ENCODE measurements around the gene ZNF891. TPM values are rescaled to one million over a fixed set of nuclear protein-coding genes. Genes with fewer than 3 reads are reported as not detected.

The ZNF891 gene
- polyA plus RNA-seq, 4 donors: under 0.01 to 2.9 (median 0.39) TPM

GRCh38 chr12:133081159-133081780, 48.8 kb downstream of the ZNF891 start:
- peak overlapping the region; percentile 93 to 96 (median 94) for H3K27ac ChIP-seq (ENCODE audit: low read depth in 1 of 3, low read length in 2 of 3)
- peaks cover 0 to 60% of the 10 kb centered on the region in 2 donors for H3K9me3 ChIP-seq (ENCODE audit: control insufficient read depth in 2 of 2, insufficient read depth in 1 of 2, low read depth in 1 of 2, low read length in 1 of 2)
- WGBS, 3 donors: 24 to 31% (median 29%) methylated on average over 17 of the region's 17 CpGs
- no peak for DNase-seq
- no peaks in the 10 kb centered on the region for H3K27me3 ChIP-seq (ENCODE audit: control insufficient read depth in 3 of 3, insufficient read depth in 3 of 3, low read length in 3 of 3)
- peak overlapping the region; percentile 86 to 90 (median 88) for H3K4me3 ChIP-seq (ENCODE audit: low read depth in 1 of 3, low read length in 3 of 3)
- H3K4me1 ChIP-seq (ENCODE audit: control insufficient read depth in 3 of 3, insufficient read depth in 2 of 3, low read depth in 1 of 3, low read length in 2 of 3): peaks cover 0 to 6% (median 2%) of the 10 kb centered on the region in 3 donors
- no peak for FAIRE-seq
- peaks cover 16 to 27% (median 25%) of the 10 kb centered on the region in 3 donors for H3K36me3 ChIP-seq (ENCODE audit: control insufficient read depth in 3 of 3, insufficient read depth in 2 of 3, low read depth in 1 of 3, low read length in 3 of 3)

GRCh38 chr12:133080368-133081158, 49.5 kb downstream of the ZNF891 start, which contains the start of gene ZNF140:
Gene ZNF140 (plus strand): TSS chr12:133080923. CDS start chr12:133081321, 398 bp downstream.
- FAIRE-seq (no peak), DNase-seq (peak; percentile 97 to 100)
- Histone ChIP-seq H3K36me3 (ENCODE audit: control insufficient read depth in 3 of 3, insufficient read depth in 2 of 3, low read depth in 1 of 3, low read length in 3 of 3) (peaks cover 13 to 21% (median 19%) of the 10 kb centered on the region in 3 donors), H3K4me3 (ENCODE audit: low read depth in 1 of 3, low read length in 3 of 3) (peak within 1 kb of the TSS; percentile 86 to 90 (median 88)), H3K4me1 (ENCODE audit: control insufficient read depth in 3 of 3, insufficient read depth in 2 of 3, low read depth in 1 of 3, low read length in 2 of 3) (peaks cover 0 to 6% (median 2%) of the 10 kb centered on the region in 3 donors), H3K27me3 (ENCODE audit: control insufficient read depth in 3 of 3, insufficient read depth in 3 of 3, low read length in 3 of 3) (no peaks in the 10 kb centered on the region), H3K9me3 (ENCODE audit: control insufficient read depth in 2 of 2, insufficient read depth in 1 of 2, low read depth in 1 of 2, low read length in 1 of 2) (peaks cover 0 to 62% of the 10 kb centered on the region in 2 donors), H3K27ac (ENCODE audit: low read depth in 1 of 3, low read length in 2 of 3) (peak within 1 kb of the TSS; percentile 93 to 96 (median 94))
- WGBS, 3 donors: 0% methylated on average over 66 to 69 of the region's 69 CpGs

GRCh38 chr12:133080026-133080367, 50.1 kb downstream of the ZNF891 start:
- 0 to 1% (median 0%) methylated on average over 22 of the region's 22 CpGs for WGBS, 3 donors
- peaks cover 0 to 59% of the 10 kb centered on the region in 2 donors for H3K9me3 ChIP-seq (ENCODE audit: control insufficient read depth in 2 of 2, insufficient read depth in 1 of 2, low read depth in 1 of 2, low read length in 1 of 2)
- DNase-seq: peak; percentile 99 to 100
- peaks cover 0 to 6% (median 2%) of the 10 kb centered on the region in 3 donors for H3K4me1 ChIP-seq (ENCODE audit: control insufficient read depth in 3 of 3, insufficient read depth in 2 of 3, low read depth in 1 of 3, low read length in 2 of 3)
- peak; percentile 77 for FAIRE-seq
- no peaks in the 10 kb centered on the region for H3K27me3 ChIP-seq (ENCODE audit: control insufficient read depth in 3 of 3, insufficient read depth in 3 of 3, low read length in 3 of 3)
- peaks cover 10 to 18% (median 16%) of the 10 kb centered on the region in 3 donors for H3K36me3 ChIP-seq (ENCODE audit: control insufficient read depth in 3 of 3, insufficient read depth in 2 of 3, low read depth in 1 of 3, low read length in 3 of 3)
- peak overlapping the region; percentile 86 to 90 (median 88) for H3K4me3 ChIP-seq (ENCODE audit: low read depth in 1 of 3, low read length in 3 of 3)
- H3K27ac ChIP-seq (ENCODE audit: low read depth in 1 of 3, low read length in 2 of 3): peak overlapping the region; percentile 93 to 96 (median 94)

GRCh38 chr12:133073836-133074235, 56.2 kb downstream of the ZNF891 start:
- FAIRE-seq (no peak), DNase-seq (no peak)
- Histone ChIP-seq H3K4me3 (ENCODE audit: low read depth in 1 of 3, low read length in 3 of 3) (no peak overlapping the region), H3K9me3 (ENCODE audit: control insufficient read depth in 2 of 2, insufficient read depth in 1 of 2, low read depth in 1 of 2, low read length in 1 of 2) (peaks cover 2 to 52% of the 10 kb centered on the region in 2 donors), H3K27ac (ENCODE audit: low read depth in 1 of 3, low read length in 2 of 3) (no peak overlapping the region), H3K27me3 (ENCODE audit: control insufficient read depth in 3 of 3, insufficient read depth in 3 of 3, low read length in 3 of 3) (no peaks in the 10 kb centered on the region), H3K4me1 (ENCODE audit: control insufficient read depth in 3 of 3, insufficient read depth in 2 of 3, low read depth in 1 of 3, low read length in 2 of 3) (no peaks in the 10 kb centered on the region), H3K36me3 (ENCODE audit: control insufficient read depth in 3 of 3, insufficient read depth in 2 of 3, low read depth in 1 of 3, low read length in 3 of 3) (no peaks in the 10 kb centered on the region)
- 81 to 87% (median 81%) methylated on average over 2 of the region's 2 CpGs for WGBS, 3 donors

- FAIRE-seq (no peak), DNase-seq (no peak)
- Histone ChIP-seq H3K36me3 (ENCODE audit: control insufficient read depth in 3 of 3, insufficient read depth in 2 of 3, low read depth in 1 of 3, low read length in 3 of 3) (peaks cover 0 to 3% (median 0%) of the 10 kb centered on the region in 3 donors), H3K9me3 (ENCODE audit: control insufficient read depth in 2 of 2, insufficient read depth in 1 of 2, low read depth in 1 of 2, low read length in 1 of 2) (peaks cover 5 to 77% of the 10 kb centered on the region in 2 donors), H3K27ac (ENCODE audit: low read depth in 1 of 3, low read length in 2 of 3) (no peak overlapping the region), H3K4me3 (ENCODE audit: low read depth in 1 of 3, low read length in 3 of 3) (no peak overlapping the region), H3K4me1 (ENCODE audit: control insufficient read depth in 3 of 3, insufficient read depth in 2 of 3, low read depth in 1 of 3, low read length in 2 of 3) (no peaks in the 10 kb centered on the region), H3K27me3 (ENCODE audit: control insufficient read depth in 3 of 3, insufficient read depth in 3 of 3, low read length in 3 of 3) (no peaks in the 10 kb centered on the region)
- WGBS, 3 donors: 95 to 100% (median 96%) methylated on average over 1 of the region's 1 CpG
These were observed 66.5 kb downstream of the ZNF891 start for GRCh38 chr12:133063556-133063955.

- peaks cover 7 to 77% of the 10 kb centered on the region in 2 donors for H3K9me3 ChIP-seq (ENCODE audit: control insufficient read depth in 2 of 2, insufficient read depth in 1 of 2, low read depth in 1 of 2, low read length in 1 of 2)
- no peak for FAIRE-seq
- peaks cover 0 to 3% (median 0%) of the 10 kb centered on the region in 3 donors for H3K36me3 ChIP-seq (ENCODE audit: control insufficient read depth in 3 of 3, insufficient read depth in 2 of 3, low read depth in 1 of 3, low read length in 3 of 3)
- H3K27me3 ChIP-seq (ENCODE audit: control insufficient read depth in 3 of 3, insufficient read depth in 3 of 3, low read length in 3 of 3): no peaks in the 10 kb centered on the region
- no peaks in the 10 kb centered on the region for H3K4me1 ChIP-seq (ENCODE audit: control insufficient read depth in 3 of 3, insufficient read depth in 2 of 3, low read depth in 1 of 3, low read length in 2 of 3)
- H3K4me3 ChIP-seq (ENCODE audit: low read depth in 1 of 3, low read length in 3 of 3): no peak overlapping the region
- no peak overlapping the region for H3K27ac ChIP-seq (ENCODE audit: low read depth in 1 of 3, low read length in 2 of 3)
- DNase-seq: no peak
- WGBS, 3 donors: 88 to 97% (median 96%) methylated on average over 1 of the region's 1 CpG
These were observed 68.1 kb downstream of the ZNF891 start for GRCh38 chr12:133061954-133062353.

- H3K36me3 ChIP-seq (ENCODE audit: control insufficient read depth in 3 of 3, insufficient read depth in 2 of 3, low read depth in 1 of 3, low read length in 3 of 3): peaks cover 5 to 9% (median 7%) of the 10 kb centered on the region in 3 donors
- FAIRE-seq (no peak), DNase-seq (no peak)
- H3K27me3 ChIP-seq (ENCODE audit: control insufficient read depth in 3 of 3, insufficient read depth in 3 of 3, low read length in 3 of 3): no peaks in the 10 kb centered on the region
- H3K9me3 ChIP-seq (ENCODE audit: control insufficient read depth in 2 of 2, insufficient read depth in 1 of 2, low read depth in 1 of 2, low read length in 1 of 2): peaks cover 3 to 56% of the 10 kb centered on the region in 2 donors
- 90 to 95% (median 95%) methylated on average over 8 of the region's 8 CpGs for WGBS, 3 donors
- no peak overlapping the region for H3K27ac ChIP-seq (ENCODE audit: low read depth in 1 of 3, low read length in 2 of 3)
- H3K4me1 ChIP-seq (ENCODE audit: control insufficient read depth in 3 of 3, insufficient read depth in 2 of 3, low read depth in 1 of 3, low read length in 2 of 3): no peaks in the 10 kb centered on the region
- no peak overlapping the region for H3K4me3 ChIP-seq (ENCODE audit: low read depth in 1 of 3, low read length in 3 of 3)
These were observed 71.6 kb downstream of the ZNF891 start for GRCh38 chr12:133058203-133059113.

GRCh38 chr12:133057446-133057845, 72.6 kb downstream of the ZNF891 start:
- no peak overlapping the region for H3K4me3 ChIP-seq (ENCODE audit: low read depth in 1 of 3, low read length in 3 of 3)
- 96 to 98% (median 97%) methylated on average over 5 of the region's 5 CpGs for WGBS, 3 donors
- no peak for FAIRE-seq

More at GRCh38 chr12:133057446-133057845, 72.6 kb downstream of the ZNF891 start:
- Histone ChIP-seq H3K9me3 (ENCODE audit: control insufficient read depth in 2 of 2, insufficient read depth in 1 of 2, low read depth in 1 of 2, low read length in 1 of 2) (peaks cover 3 to 52% of the 10 kb centered on the region in 2 donors), H3K27ac (ENCODE audit: low read depth in 1 of 3, low read length in 2 of 3) (no peak overlapping the region), H3K4me1 (ENCODE audit: control insufficient read depth in 3 of 3, insufficient read depth in 2 of 3, low read depth in 1 of 3, low read length in 2 of 3) (no peaks in the 10 kb centered on the region), H3K27me3 (ENCODE audit: control insufficient read depth in 3 of 3, insufficient read depth in 3 of 3, low read length in 3 of 3) (no peaks in the 10 kb centered on the region), H3K36me3 (ENCODE audit: control insufficient read depth in 3 of 3, insufficient read depth in 2 of 3, low read depth in 1 of 3, low read length in 3 of 3) (peaks cover 9 to 12% (median 10%) of the 10 kb centered on the region in 3 donors)
- no peak for DNase-seq
